Kidney glomerular epithelial cell (primary cell): ENCODE measurements around the gene SACM1L.
"Not testable (repeated sequence)": the region's sequence is repeated elsewhere in the genome, so short reads cannot be mapped to it uniquely, and the experiment has no call there.

Experiments used
- DNase-seq: peaks from one replicate; lab custom pipeline; 2025; lab: John Stamatoyannopoulos, UW

Gene SACM1L

DNA sequence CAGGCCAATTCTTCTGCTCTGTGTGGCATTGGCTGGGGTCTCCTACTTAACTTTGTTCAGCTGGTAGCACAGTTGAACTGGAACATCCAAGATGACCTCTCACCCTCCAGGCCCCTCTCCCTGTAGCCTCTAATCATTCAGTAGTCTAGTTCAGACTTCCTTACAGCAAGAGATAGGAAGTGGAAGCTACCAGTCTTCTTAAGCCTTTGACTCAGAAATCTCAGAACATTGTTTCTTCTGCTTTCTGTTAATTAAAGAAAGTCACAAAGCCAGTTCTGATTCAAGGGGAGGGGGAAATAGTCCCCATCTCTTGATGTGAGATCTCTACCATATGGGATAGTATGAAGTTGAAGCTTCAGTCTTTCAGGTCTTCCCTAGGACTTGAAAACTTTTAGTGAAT lies 18.8 kb upstream of the SACM1L start:
- no peak for DNase-seq

GRCh38 chr3:45670991-45671390 lies 18.2 kb upstream of the SACM1L start:
- DNase-seq = no peak

DNA sequence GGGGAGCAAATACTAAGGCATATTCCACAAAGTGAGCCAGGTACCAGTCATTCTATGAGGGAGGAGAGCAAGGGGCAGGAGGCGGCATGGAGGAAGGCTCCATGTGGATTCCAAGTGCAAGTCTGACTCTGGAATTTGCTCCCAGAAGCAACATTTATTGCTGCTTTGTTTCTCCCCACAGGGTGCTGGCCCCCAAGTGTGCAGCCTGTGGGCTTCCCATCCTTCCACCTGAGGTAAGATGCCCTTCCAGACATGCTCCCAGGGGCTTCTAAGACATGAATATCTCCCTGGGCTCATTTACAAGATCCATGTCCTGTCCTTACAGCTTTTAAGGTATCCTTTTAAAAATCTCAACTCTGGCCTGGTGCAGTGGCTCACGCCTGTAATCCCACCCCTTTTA lies 15.9 kb upstream of the SACM1L start:
- no peak for DNase-seq

- no peak for DNase-seq
Observed at GRCh38 chr3:45676325-45677032, 12.7 kb upstream of the SACM1L start.

- DNase-seq = no peak
Observed at GRCh38 chr3:45677033-45677446, 12.2 kb upstream of the SACM1L start.

GRCh38 chr3:45677841-45678240 lies 11.4 kb upstream of the SACM1L start:
- DNase-seq = no peak

GRCh38 chr3:45679805-45680204 lies 9.4 kb upstream of the SACM1L start:
- no peak for DNase-seq

- no peak for DNase-seq
Observed at GRCh38 chr3:45681221-45681620, 8.0 kb upstream of the SACM1L start.

- DNase-seq = no peak
Observed at GRCh38 chr3:45681846-45682245, 7.3 kb upstream of the SACM1L start.

GRCh38 chr3:45682311-45682710 lies 6.9 kb upstream of the SACM1L start:
- no peak for DNase-seq

- DNase-seq = no peak
Observed at GRCh38 chr3:45682786-45683185, 6.4 kb upstream of the SACM1L start.

DNA sequence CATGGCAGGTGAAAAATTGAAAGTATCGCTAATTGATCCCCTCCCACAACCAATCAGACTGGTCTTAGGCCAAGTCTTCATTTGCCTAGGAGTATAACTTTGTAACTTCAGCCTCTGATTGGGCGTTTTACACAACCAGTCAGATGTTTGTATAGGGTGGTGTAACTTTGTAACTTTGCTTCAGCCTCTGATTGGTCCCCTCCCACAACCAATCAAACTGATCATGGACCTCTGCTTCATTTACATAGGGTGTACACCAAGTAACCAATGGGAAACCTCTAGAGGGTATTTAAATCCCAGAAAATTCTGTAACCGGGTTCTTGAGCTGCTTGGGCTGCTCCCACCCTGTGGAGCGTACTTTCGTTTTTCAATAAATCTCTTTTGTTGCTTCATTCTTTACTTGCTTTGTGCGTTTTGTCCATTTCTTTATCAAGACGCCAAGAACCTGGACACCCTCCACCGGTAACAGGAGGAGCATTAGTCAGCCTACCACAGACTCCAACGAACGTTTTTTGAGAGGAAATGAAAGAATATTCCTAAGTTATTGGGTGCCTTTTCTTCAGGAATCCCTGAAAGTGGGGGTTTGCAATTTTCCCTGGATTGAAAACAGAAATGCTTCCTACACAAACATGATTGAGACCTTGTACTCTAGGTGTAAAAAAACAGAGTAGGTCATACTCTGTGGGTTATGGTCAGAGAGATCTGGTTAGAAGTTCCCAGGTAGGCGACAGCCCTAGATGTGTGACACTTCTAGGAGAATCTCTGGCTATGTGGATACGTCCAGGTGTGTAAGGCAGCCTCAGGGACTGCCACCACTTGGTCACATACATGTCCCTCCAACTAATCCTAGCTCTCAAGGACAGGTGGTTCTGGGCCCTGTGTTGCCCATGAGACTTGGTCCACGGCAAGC lies 5.5 kb upstream of the SACM1L start:
- DNase-seq = no peak

DNA sequence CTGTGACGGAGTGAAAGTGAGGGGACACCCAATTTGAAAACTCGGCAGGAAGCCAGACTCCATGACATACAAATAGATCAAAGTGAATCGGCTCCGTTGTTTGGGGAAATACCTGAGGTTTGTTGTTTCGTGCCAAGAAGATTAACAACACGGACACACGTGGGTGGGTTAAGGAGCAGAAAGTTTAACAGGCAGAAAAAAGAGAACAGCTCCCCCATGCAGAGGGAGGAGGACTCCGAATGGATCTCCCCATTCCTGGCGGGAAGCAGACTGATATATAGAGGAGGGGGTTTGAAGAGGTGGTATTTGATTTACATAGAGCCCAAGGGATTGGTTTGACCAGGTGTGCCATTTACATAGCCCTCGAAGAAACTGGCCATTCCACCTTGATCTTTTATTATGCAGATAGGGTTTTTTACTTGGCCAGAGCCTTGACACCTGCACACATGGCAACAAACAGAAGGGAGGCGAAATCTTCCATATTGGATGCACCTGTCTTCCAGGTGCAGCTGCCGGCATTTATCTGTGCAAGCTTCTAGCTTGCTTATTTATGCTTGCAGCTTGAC lies 4.8 kb upstream of the SACM1L start:
- DNase-seq = no peak

- not testable (repeated sequence) for DNase-seq
Observed at GRCh38 chr3:45685722-45686121, 3.5 kb upstream of the SACM1L start.

DNA sequence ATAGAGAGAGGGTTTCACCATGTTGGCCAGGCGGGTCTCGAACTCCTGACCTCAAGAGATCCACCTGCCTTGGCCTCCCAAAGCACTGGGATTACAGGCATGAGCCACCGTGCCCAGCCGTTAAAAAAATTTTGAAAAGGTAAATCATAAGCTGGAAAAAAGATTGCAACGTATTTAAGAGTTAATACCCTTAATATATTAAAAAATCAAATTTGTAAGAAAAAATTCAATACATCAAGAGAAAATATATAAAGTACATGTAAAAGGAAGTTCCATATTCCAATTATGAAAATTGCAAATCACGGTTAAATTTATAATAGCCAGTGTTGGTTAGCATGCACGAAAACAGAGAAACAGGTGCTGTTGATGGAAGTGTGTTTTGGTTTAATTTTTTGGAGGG lies 2.3 kb upstream of the SACM1L start:
- no peak for DNase-seq

DNA sequence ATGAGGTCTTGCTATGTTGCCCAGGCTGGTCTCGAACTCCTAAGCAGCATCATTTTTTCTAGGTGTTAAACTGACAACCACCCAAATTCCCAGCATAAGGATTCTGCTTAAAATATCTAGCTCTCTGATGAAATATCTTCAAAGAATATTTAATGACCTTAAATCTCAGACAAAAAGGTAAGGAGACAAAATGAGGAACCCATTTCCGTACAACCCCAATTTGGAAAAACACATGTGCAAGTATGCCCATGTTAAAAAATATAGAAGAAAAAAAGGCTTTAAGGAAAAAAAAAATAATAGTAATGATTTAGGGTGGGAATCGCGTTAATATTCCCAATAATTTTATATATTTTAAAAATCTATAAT lies 1.4 kb upstream of the SACM1L start:
- no peak for DNase-seq

DNA sequence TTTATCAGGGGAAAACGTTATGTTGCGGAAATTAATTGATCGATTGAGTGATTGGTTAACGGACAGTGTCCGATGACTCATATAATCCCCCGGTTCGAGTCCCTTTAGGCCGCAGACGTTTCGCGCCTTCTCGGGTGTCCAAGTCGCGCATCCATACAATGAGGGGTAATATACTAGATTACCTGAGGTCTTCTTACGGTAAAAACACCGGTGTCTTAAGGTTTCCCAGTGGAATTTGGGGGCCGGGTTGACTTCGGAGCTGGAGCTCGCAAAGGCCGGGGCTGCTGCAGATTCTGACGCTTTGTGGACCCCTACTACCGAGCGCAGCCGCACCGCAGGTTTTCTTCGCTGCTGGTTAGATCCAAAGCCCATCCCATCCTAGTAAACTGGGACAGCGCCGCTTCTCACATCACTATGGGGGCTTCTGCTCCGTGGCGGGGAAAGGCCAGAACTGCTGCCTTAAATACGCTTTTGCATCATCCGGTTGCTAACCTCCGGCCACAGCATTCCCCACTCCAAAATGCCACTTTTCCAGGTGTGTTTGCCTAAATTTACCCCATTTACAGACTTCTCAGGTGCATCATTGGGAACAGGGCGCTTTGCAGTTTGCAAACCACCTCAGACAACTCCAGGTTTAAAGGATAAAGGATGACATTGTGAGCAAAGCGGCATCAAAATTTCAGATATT lies 858 bp upstream of the SACM1L start:
- peak; percentile 78 for DNase-seq

GRCh38 chr3:45689787-45690145 lies 570 bp downstream of the SACM1L start:
- DNase-seq = no peak

DNA sequence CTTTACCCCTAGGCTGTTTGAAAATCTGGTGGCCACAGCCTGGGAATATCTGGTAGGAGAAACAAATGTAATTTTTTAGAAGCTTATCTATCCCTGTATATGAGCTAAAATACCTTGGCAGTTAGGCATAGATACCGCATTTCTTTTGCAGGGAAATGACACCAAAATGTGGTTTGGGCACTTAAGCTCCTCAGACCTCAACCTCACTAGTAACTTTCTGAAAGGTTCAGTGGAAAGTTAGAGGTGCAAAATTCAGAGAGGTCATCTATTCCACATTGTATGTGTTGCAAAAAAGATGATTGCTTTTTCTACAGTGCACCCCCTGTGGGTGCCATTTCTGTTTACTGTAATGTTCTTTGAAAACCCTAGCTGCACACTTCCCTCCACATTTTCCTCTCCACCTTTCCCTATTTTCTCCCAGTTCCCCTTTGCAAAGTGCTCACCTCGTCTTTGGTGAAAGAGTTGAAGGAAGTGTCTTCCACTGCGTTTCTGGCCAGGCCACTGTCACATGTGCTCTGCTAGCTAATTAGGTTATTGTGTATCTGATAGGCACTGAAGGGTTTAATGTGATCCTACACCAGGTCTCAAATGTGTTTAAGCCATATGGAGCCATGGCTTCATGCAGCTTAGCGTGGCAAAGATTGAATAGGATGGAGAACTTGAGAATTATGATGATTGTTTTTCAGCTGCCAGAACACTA lies 1.3 kb downstream of the SACM1L start:
- no peak for DNase-seq

DNA sequence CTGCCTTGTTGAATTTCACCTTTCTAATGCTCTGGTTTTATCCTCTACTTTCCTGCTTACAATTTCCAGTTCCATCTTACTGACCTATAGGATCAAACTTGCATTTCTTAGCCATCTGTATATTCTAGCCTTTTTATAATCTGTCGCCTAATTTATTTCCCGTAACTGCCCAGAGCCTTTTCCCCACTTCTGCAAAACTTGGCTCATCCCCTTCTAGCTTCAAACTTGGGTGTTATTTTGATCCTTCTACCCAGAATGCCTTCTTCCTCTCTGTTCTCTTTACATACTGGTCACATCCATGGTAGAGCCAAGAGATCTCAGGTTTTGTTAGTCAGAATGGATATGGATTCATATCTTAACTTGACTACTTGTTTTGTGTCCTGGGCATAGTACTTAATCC lies 2.6 kb downstream of the SACM1L start:
- no peak for DNase-seq

GRCh38 chr3:45692866-45693265 lies 3.7 kb downstream of the SACM1L start:
- DNase-seq = no peak

- no peak for DNase-seq
Observed at GRCh38 chr3:45693941-45694521, 4.8 kb downstream of the SACM1L start.
